Measurements from ENCODE around the gene VWF.

GRCh38 chr12:6053541-6053940, 70.9 kb downstream of the VWF start:
- TF ChIP-seq, protein P1, sequence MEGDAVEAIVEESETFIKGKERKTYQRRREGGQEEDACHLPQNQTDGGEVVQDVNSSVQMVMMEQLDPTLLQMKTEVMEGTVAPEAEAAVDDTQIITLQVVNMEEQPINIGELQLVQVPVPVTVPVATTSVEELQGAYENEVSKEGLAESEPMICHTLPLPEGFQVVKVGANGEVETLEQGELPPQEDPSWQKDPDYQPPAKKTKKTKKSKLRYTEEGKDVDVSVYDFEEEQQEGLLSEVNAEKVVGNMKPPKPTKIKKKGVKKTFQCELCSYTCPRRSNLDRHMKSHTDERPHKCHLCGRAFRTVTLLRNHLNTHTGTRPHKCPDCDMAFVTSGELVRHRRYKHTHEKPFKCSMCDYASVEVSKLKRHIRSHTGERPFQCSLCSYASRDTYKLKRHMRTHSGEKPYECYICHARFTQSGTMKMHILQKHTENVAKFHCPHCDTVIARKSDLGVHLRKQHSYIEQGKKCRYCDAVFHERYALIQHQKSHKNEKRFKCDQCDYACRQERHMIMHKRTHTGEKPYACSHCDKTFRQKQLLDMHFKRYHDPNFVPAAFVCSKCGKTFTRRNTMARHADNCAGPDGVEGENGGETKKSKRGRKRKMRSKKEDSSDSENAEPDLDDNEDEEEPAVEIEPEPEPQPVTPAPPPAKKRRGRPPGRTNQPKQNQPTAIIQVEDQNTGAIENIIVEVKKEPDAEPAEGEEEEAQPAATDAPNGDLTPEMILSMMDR (IDR thresholded peaks at IDR 0.05 in 2 of 3, conservative IDR thresholded peaks at IDR 0.05 in 1 of 3; ENCODE audit: control insufficient read depth in 2 of 3, extremely low read depth in 1 of 3, insufficient read depth in 1 of 3, low read depth in 3 of 3, low read length in 3 of 3), result no peak
- no peak for TF ChIP-seq ATF3 (IDR thresholded peaks at IDR 0.05; ENCODE audit: borderline replicate concordance, extremely low read depth, low read depth, low read length)
- TF ChIP-seq POLR2AphosphoS5 (IDR thresholded peaks at IDR 0.05; ENCODE audit: low read length), result no peak
- TF ChIP-seq TAF1 (IDR thresholded peaks at IDR 0.05; ENCODE audit: borderline replicate concordance, low read depth, low read length), result no peak
- no peak for TF ChIP-seq ZNF24 (IDR thresholded peaks at IDR 0.05)
- no peak for TF ChIP-seq FOXM1 (IDR thresholded peaks at IDR 0.05; ENCODE audit: low read depth, low read length)
- TF ChIP-seq SP1 (IDR thresholded peaks at IDR 0.05; ENCODE audit: low read depth, low read length), result no peak
- no peak for TF ChIP-seq SRF (IDR thresholded peaks at IDR 0.05; ENCODE audit: low read depth in 2 of 2, low read length in 2 of 2)
- TF ChIP-seq NBN (IDR thresholded peaks at IDR 0.05), result no peak
